RWPE2 (cell line): ENCODE results near the gene SLC12A3.

ENCODE experiments used
- ATAC-seq: fragments of 200-7000 bp; cut with Tn5 transposase; 3 replicates; pipeline ENCODE4 v1.9.1; 2021; ENCODE audit warnings: low read depth
- DNase-seq: peaks from one replicate; pipeline ENCODE4 v3.0.0-alpha.2; 2020; ENCODE audit warnings: low spot score
- H3K27ac ChIP-seq: fragments of 450-650 bp; 2 replicates; pipeline ENCODE4 v1.5.1; 2017; ENCODE audit warnings: mild to moderate bottlenecking; ENCODE audit not compliant: poor library complexity, severe bottlenecking
- H3K27me3 ChIP-seq: fragments of 250-450 bp; sonication (Bioruptor Pico); 2 replicates; pipeline ENCODE4 v1.5.1; 2021; ENCODE audit warnings: mild to moderate bottlenecking, moderate library complexity; ENCODE audit not compliant: insufficient read depth, poor library complexity, severe bottlenecking
- H3K36me3 ChIP-seq: fragments of 250-450 bp; sonication (Bioruptor Pico); 2 replicates; pipeline ENCODE4 v1.5.1; 2020; ENCODE audit warnings: low read depth, mild to moderate bottlenecking, moderate library complexity
- H3K4me1 ChIP-seq: fragments of 250-450 bp; sonication (Bioruptor Pico); 2 replicates; pipeline ENCODE4 v1.5.1; 2021; ENCODE audit warnings: mild to moderate bottlenecking, moderate library complexity; ENCODE audit not compliant: insufficient read depth, poor library complexity, severe bottlenecking
- H3K4me3 ChIP-seq: fragments of 250-450 bp; sonication (Bioruptor Pico); 2 replicates; pipeline ENCODE4 v1.5.1; 2021; ENCODE audit warnings: mild to moderate bottlenecking, moderate library complexity; ENCODE audit not compliant: severe bottlenecking
- H3K9me3 ChIP-seq: fragments of 250-450 bp; sonication (Bioruptor Pico); 2 replicates; pipeline ENCODE4 v1.5.1; 2021; ENCODE audit warnings: mild to moderate bottlenecking, moderate library complexity; ENCODE audit not compliant: severe bottlenecking
- CTCF ChIP-seq: fragments of 450-650 bp; IDR thresholded peaks from one replicate; pipeline ENCODE4 v1.5.1; 2017; ENCODE audit warnings: mild to moderate bottlenecking, moderate library complexity; ENCODE audit not compliant: poor library complexity, severe bottlenecking

Gene SLC12A3

GRCh38 chr16:56923481-56924091, 58.6 kb downstream of the SLC12A3 start:
- Histone ChIP-seq H3K27me3 (no peaks in the 10 kb centered on the region), H3K27ac (no peak overlapping the region), H3K36me3 (no peaks in the 10 kb centered on the region), H3K4me1 (no peaks in the 10 kb centered on the region), H3K4me3 (no peak overlapping the region), H3K9me3 (no peaks in the 10 kb centered on the region)
- TF ChIP-seq CTCF = no peak
- ATAC-seq = no peak
- no peak for DNase-seq

- H3K27me3 ChIP-seq = no peaks in the 10 kb centered on the region
- H3K4me3 ChIP-seq = no peak overlapping the region
- H3K4me1 ChIP-seq = peaks cover 4% of the 10 kb centered on the region
- H3K9me3 ChIP-seq = no peaks in the 10 kb centered on the region
- no peak overlapping the region for H3K27ac ChIP-seq
- no peak for TF ChIP-seq CTCF
- ATAC-seq (no peak), DNase-seq (no peak)
- peaks cover 2% of the 10 kb centered on the region for H3K36me3 ChIP-seq
Observed at GRCh38 chr16:56927471-56927870, 62.5 kb downstream of the SLC12A3 start.

GRCh38 chr16:56929639-56930038, 64.6 kb downstream of the SLC12A3 start:
- no peak overlapping the region for H3K4me3 ChIP-seq
- peaks cover 23% of the 10 kb centered on the region for H3K36me3 ChIP-seq
- no peak overlapping the region for H3K27ac ChIP-seq
- no peaks in the 10 kb centered on the region for H3K27me3 ChIP-seq
- peaks cover 4% of the 10 kb centered on the region for H3K4me1 ChIP-seq
- ATAC-seq = no peak
- no peak for DNase-seq
- no peak for TF ChIP-seq CTCF
- H3K9me3 ChIP-seq = no peaks in the 10 kb centered on the region

- peak overlapping the region; percentile 71 for H3K27ac ChIP-seq
- H3K9me3 ChIP-seq = no peaks in the 10 kb centered on the region
- no peak for DNase-seq
- no peak for TF ChIP-seq CTCF
- H3K4me3 ChIP-seq = no peak overlapping the region
- H3K4me1 ChIP-seq = peaks cover 13% of the 10 kb centered on the region
- no peak for ATAC-seq
- peaks cover 33% of the 10 kb centered on the region for H3K36me3 ChIP-seq
- no peaks in the 10 kb centered on the region for H3K27me3 ChIP-seq
Observed at GRCh38 chr16:56930486-56931270, 65.7 kb downstream of the SLC12A3 start.
